ENCODE data around the gene FKRP. TPM values are rescaled to one million over a fixed set of nuclear protein-coding genes. Genes with fewer than 3 reads are reported as not detected.
"Not testable (repeated sequence)": the region's sequence is repeated elsewhere in the genome, so short reads cannot be mapped to it uniquely, and the experiment has no call there.

The FKRP gene
- total RNA-seq, 1 donor from 2014 or later = 22.7 TPM

DNA sequence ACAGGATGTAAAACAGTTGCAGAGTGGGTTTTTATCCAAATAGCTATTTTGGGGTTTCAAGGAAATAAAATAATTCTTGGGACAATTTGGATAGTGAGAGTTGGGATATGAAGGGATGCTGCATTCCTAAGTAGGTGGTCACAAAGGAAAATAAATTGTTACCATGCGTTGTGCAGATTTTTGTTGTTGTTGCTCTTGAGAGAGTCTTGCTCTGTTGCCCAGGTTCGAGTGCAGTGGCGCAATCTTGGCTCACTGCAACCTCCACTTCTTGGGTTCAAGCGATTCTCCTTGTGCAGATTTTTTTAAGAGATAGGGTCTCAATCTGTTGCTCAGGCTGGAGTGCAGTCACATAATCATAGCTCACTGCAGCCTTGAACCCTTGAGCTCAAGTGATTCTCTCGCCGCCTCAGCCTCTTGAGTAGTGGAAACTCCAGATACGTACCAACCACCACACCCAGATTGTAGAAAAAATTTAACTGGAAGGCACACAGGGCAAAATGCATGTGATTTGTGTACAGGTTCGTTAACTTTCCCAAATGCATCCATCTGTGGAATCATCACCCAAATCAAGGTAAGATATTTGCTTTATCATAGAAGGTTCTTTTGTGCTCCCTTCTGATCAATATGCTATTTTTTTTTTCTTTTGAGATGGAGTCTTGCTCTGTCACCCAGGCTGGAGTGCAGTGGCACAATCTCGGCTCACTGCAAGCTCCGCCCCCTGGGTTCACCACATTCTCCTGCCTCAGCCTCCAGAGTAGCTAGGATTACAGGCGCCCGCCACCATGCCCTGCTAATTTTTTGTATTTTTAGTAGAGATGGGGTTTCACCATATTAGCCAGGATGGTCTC lies 26.5 kb downstream of the FKRP start:
- Mint-ChIP-seq H3K27ac (ENCODE audit: unreplicated experiment) (no peak overlapping the region), H3K36me3 (ENCODE audit: low read depth, unreplicated experiment) (peaks cover 21% of the 10 kb centered on the region), H3K4me1 (ENCODE audit: unreplicated experiment) (no peaks in the 10 kb centered on the region), H3K27me3 (ENCODE audit: unreplicated experiment) (peaks cover 3% of the 10 kb centered on the region), H3K4me3 (ENCODE audit: unreplicated experiment) (no peak overlapping the region), H3K9me3 (ENCODE audit: unreplicated experiment) (no peaks in the 10 kb centered on the region)
- no peak for DNase-seq (ENCODE audit: low spot score)
- no peak for TF ChIP-seq CTCF (IDR thresholded peaks at IDR 0.05; ENCODE audit: unreplicated experiment)

- TF ChIP-seq CTCF (IDR thresholded peaks at IDR 0.05; ENCODE audit: unreplicated experiment) = no peak
- Mint-ChIP-seq H3K4me1 (ENCODE audit: unreplicated experiment) (peaks cover 2% of the 10 kb centered on the region), H3K4me3 (ENCODE audit: unreplicated experiment) (no peak overlapping the region), H3K9me3 (ENCODE audit: unreplicated experiment) (no peaks in the 10 kb centered on the region), H3K27me3 (ENCODE audit: unreplicated experiment) (peaks cover 3% of the 10 kb centered on the region), H3K27ac (ENCODE audit: unreplicated experiment) (no peak overlapping the region), H3K36me3 (ENCODE audit: low read depth, unreplicated experiment) (peaks cover 25% of the 10 kb centered on the region)
- no peak for DNase-seq (ENCODE audit: low spot score)
Measured at GRCh38 chr19:46773018-46773399, 27.2 kb downstream of the FKRP start.

DNA sequence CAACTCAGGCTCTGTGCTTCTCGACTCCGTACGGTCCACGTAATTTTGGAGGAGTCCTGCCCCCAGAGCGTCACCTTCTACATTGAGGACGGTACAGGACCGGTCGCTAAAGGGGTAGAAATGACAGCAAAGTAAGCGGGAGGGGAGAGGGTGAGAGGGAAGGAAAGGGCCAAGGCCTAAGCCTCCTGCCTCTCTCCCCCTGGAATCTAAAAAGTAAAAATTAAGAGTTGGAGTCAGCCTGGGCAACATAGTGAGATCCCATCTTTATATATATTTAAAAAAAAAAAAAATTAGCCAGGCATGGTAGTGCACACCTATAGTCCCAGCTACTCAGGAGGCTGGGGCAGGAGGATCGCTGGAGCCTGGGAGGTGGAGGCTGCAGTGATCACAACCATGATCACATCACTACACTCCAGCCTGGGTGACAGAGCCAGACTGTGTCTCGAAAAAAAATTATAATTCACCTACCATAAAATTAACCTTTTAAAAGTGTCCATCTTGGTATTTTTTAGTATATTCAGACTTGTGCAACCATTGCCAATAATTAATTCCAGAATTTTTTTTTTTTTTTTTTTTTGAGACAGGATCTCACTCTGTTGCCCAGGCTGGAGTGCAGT lies 29.9 kb downstream of the FKRP start:
- H3K9me3 Mint-ChIP-seq (ENCODE audit: unreplicated experiment) = no peaks in the 10 kb centered on the region
- H3K27ac Mint-ChIP-seq (ENCODE audit: unreplicated experiment) = no peak overlapping the region
- TF ChIP-seq CTCF (IDR thresholded peaks at IDR 0.05; ENCODE audit: unreplicated experiment) = no peak
- no peak overlapping the region for H3K4me3 Mint-ChIP-seq (ENCODE audit: unreplicated experiment)
- DNase-seq (ENCODE audit: low spot score) = no peak
- peaks cover 2% of the 10 kb centered on the region for H3K27me3 Mint-ChIP-seq (ENCODE audit: unreplicated experiment)
- peaks cover 2% of the 10 kb centered on the region for H3K4me1 Mint-ChIP-seq (ENCODE audit: unreplicated experiment)
- peaks cover 27% of the 10 kb centered on the region for H3K36me3 Mint-ChIP-seq (ENCODE audit: low read depth, unreplicated experiment)

- no peak overlapping the region for H3K4me3 Mint-ChIP-seq (ENCODE audit: unreplicated experiment)
- H3K4me1 Mint-ChIP-seq (ENCODE audit: unreplicated experiment) = peaks cover 2% of the 10 kb centered on the region
Measured at GRCh38 chr19:46776927-46777911, 31.4 kb downstream of the FKRP start.

GRCh38 chr19:46777956-46778645 lies 32.2 kb downstream of the FKRP start:
- peaks cover 37% of the 10 kb centered on the region for H3K36me3 Mint-ChIP-seq (ENCODE audit: low read depth, unreplicated experiment)
- H3K4me1 Mint-ChIP-seq (ENCODE audit: unreplicated experiment); H3K27ac Mint-ChIP-seq (ENCODE audit: unreplicated experiment); H3K27me3 Mint-ChIP-seq (ENCODE audit: unreplicated experiment); H3K9me3 Mint-ChIP-seq (ENCODE audit: unreplicated experiment); H3K4me3 Mint-ChIP-seq (ENCODE audit: unreplicated experiment); DNase-seq (ENCODE audit: low spot score): not testable (repeated sequence)

More at GRCh38 chr19:46776927-46777911, 31.4 kb downstream of the FKRP start:
- Mint-ChIP-seq H3K9me3 (ENCODE audit: unreplicated experiment) (no peaks in the 10 kb centered on the region), H3K36me3 (ENCODE audit: low read depth, unreplicated experiment) (peaks cover 35% of the 10 kb centered on the region), H3K27ac (ENCODE audit: unreplicated experiment) (no peak overlapping the region), H3K27me3 (ENCODE audit: unreplicated experiment) (no peaks in the 10 kb centered on the region)
- DNase-seq (ENCODE audit: low spot score) = no peak
- no peak for TF ChIP-seq CTCF (IDR thresholded peaks at IDR 0.05; ENCODE audit: unreplicated experiment)

Data from endothelial cell (in vitro differentiated cells).